IMR-90 (cell line): ENCODE measurements around the gene SLC16A7. TPM values are rescaled to one million over a fixed set of nuclear protein-coding genes. Genes with fewer than 3 reads are reported as not detected.

Experiments
- ATAC-seq: fragments of 200-7000 bp; cut with Tn5 transposase; 2 replicates; pipeline ENCODE4 v1.9.1; 2020; ENCODE audit warnings: low read depth, mild to moderate bottlenecking, moderate library complexity
- BruUV-seq: library from RNA; stranded (reverse); fragments of 400-500 nt; replicated peaks from 2 replicates; lab custom pipeline; 2021; lab: Mats Ljungman, UMichigan
- CTCF ChIA-PET: fragments of 300-600 bp; formaldehyde crosslinking; extraction: SDS; loops from one replicate; lab custom pipeline; 2021; ENCODE audit warnings: antibody characterized with exemption; lab: Yijun Ruan, JAX
- POLR2A ChIA-PET: fragments of 300-600 bp; sonication (Branson Sonifier 250); formaldehyde crosslinking; loops from one replicate; lab custom pipeline; 2022; ENCODE audit warnings: antibody characterized with exemption; ENCODE audit not compliant: unreplicated experiment; lab: Charles Lee
- DNase-seq: peaks from one replicate; pipeline ENCODE4 v3.0.0; 2013
- H2AFZ ChIP-seq: replicated peaks from 2 replicates; pipeline ENCODE3; 2013; ENCODE audit warnings: low read length, mild to moderate bottlenecking; ENCODE audit not compliant: poor library complexity
- H2AK5ac ChIP-seq: 2 replicates; pipeline ENCODE4 v1.6.1; 2013; ENCODE audit warnings: low read depth, low read length, inconsistent platforms
- H2AK9ac ChIP-seq: replicated peaks from 2 replicates; pipeline ENCODE3; 2013; ENCODE audit warnings: mild to moderate bottlenecking, low read depth, low read length, moderate library complexity; ENCODE audit not compliant: poor library complexity
- H2BK120ac ChIP-seq: 2 replicates; pipeline ENCODE4 v1.6.1; 2013; ENCODE audit warnings: low read depth, low read length, inconsistent platforms
- H2BK15ac ChIP-seq: 3 replicates; pipeline ENCODE4 v1.6.1; 2013; ENCODE audit warnings: low read depth, low read length, inconsistent platforms
- H2BK20ac ChIP-seq: 2 replicates; pipeline ENCODE4 v1.6.1; 2013; ENCODE audit warnings: low read depth, mild to moderate bottlenecking, inconsistent platforms, low read length, moderate library complexity
- H2BK5ac ChIP-seq: 2 replicates; pipeline ENCODE4 v1.6.1; 2013; ENCODE audit warnings: mild to moderate bottlenecking, low read depth, low read length, inconsistent platforms; ENCODE audit not compliant: poor library complexity, severe bottlenecking
- H3K14ac ChIP-seq: replicated peaks from 2 replicates; pipeline ENCODE4 v1.6.1; 2013; ENCODE audit warnings: low read depth, low read length, inconsistent platforms
- H3K18ac ChIP-seq: 2 replicates; pipeline ENCODE4 v1.6.1; 2013; ENCODE audit warnings: low read depth, low read length, control low read depth
- H3K23ac ChIP-seq: 2 replicates; pipeline ENCODE4 v1.6.1; 2013; ENCODE audit warnings: low read depth, low read length, inconsistent platforms
- H3K27ac ChIP-seq: 2 replicates; pipeline ENCODE4 v1.5.1; 2013; ENCODE audit warnings: mild to moderate bottlenecking, control low read depth, low read length; ENCODE audit not compliant: insufficient read depth
- H3K27me3 ChIP-seq: 2 replicates; pipeline ENCODE4 v1.6.1; 2013; ENCODE audit warnings: low read length; ENCODE audit not compliant: control insufficient read depth, insufficient read depth
- H3K36me3 ChIP-seq: 2 replicates; pipeline ENCODE4 v1.6.1; 2013; ENCODE audit warnings: low read length, mixed read lengths; ENCODE audit not compliant: control insufficient read depth, insufficient read depth
- H3K4ac ChIP-seq: 2 replicates; pipeline ENCODE4 v1.6.1; 2013; ENCODE audit warnings: low read depth, low read length, inconsistent platforms
- H3K4me1 ChIP-seq: 2 replicates; pipeline ENCODE4 v1.6.1; 2013; ENCODE audit warnings: low read length, mixed read lengths; ENCODE audit not compliant: control insufficient read depth, insufficient read depth
- H3K4me2 ChIP-seq: 2 replicates; pipeline ENCODE4 v1.6.1; 2013; ENCODE audit warnings: low read depth, mild to moderate bottlenecking, control low read depth, low read length, moderate library complexity
- H3K4me3 ChIP-seq: 2 replicates; pipeline ENCODE4 v1.5.1; 2013; ENCODE audit warnings: low read depth, mild to moderate bottlenecking, control low read depth, low read length, moderate library complexity; ENCODE audit not compliant: insufficient read depth
- H3K56ac ChIP-seq: 2 replicates; pipeline ENCODE4 v1.6.1; 2013; ENCODE audit warnings: low read length, inconsistent platforms; ENCODE audit not compliant: insufficient read depth; ENCODE audit errors: extremely low read depth
- H3K79me1 ChIP-seq, 2 experiments: 2 replicates each; pipeline ENCODE4 v1.6.1; 2013; ENCODE audit warnings: low read length in 2 of 2, inconsistent platforms in 1 of 2, low read depth in 1 of 2
- H3K9ac ChIP-seq: 2 replicates; pipeline ENCODE4 v1.6.1; 2013; ENCODE audit warnings: low read depth, low read length, control low read depth
- H3K9me1 ChIP-seq: 2 replicates; pipeline ENCODE4 v1.6.1; 2013; ENCODE audit warnings: low read length, inconsistent platforms; ENCODE audit not compliant: insufficient read depth
- H3K9me3 ChIP-seq: 2 replicates; pipeline ENCODE4 v1.6.1; 2013; ENCODE audit warnings: low read length; ENCODE audit not compliant: control insufficient read depth, insufficient read depth
- H4K20me1 ChIP-seq: 2 replicates; pipeline ENCODE4 v1.6.1; 2013; ENCODE audit warnings: low read length, inconsistent platforms; ENCODE audit not compliant: insufficient read depth
- H4K5ac ChIP-seq: 2 replicates; pipeline ENCODE4 v1.6.1; 2013; ENCODE audit warnings: mild to moderate bottlenecking, low read depth, low read length, control low read depth
- H4K8ac ChIP-seq, 2 experiments: 2 replicates each; pipeline ENCODE4 v1.6.1; 2013; ENCODE audit warnings: low read depth in 2 of 2, low read length in 2 of 2, control low read depth in 1 of 2, inconsistent platforms in 1 of 2
- H4K91ac ChIP-seq: 2 replicates; pipeline ENCODE4 v1.6.1; 2013; ENCODE audit warnings: low read depth, low read length, inconsistent platforms; ENCODE audit not compliant: insufficient read depth
- CEBPB ChIP-seq: IDR thresholded peaks from 2 replicates; pipeline ENCODE4 v1.6.1; 2012; ENCODE audit warnings: low read depth, low read length, improper control_type of control experiment
- CHD1 ChIP-seq: IDR thresholded peaks from 2 replicates; pipeline ENCODE4 v1.6.1; 2012; ENCODE audit warnings: low read depth, low read length, improper control_type of control experiment
- MAFK ChIP-seq: IDR thresholded peaks from 2 replicates; pipeline ENCODE4 v1.6.1; 2012; ENCODE audit warnings: low read depth, low read length, improper control_type of control experiment
- MAZ ChIP-seq: IDR thresholded peaks from 2 replicates; pipeline ENCODE4 v1.6.1; 2012; ENCODE audit warnings: low read depth, mild to moderate bottlenecking, low read length, improper control_type of control experiment, moderate library complexity, borderline replicate concordance
- NFE2L2 ChIP-seq: fragments of 150-350 bp; IDR thresholded peaks from 2 replicates; pipeline ENCODE4 v1.6.1; 2016; ENCODE audit warnings: low read depth, mild to moderate bottlenecking, low read length
- POLR2A ChIP-seq: IDR thresholded peaks from 2 replicates; pipeline ENCODE4 v1.6.1; 2012; ENCODE audit warnings: mild to moderate bottlenecking, low read depth, low read length
- RCOR1 ChIP-seq: IDR thresholded peaks from 2 replicates; pipeline ENCODE4 v1.6.1; 2012; ENCODE audit warnings: mild to moderate bottlenecking, low read length, improper control_type of control experiment; ENCODE audit not compliant: insufficient replicate concordance
- WGBS, 2 experiments: methylation state at CpG; one replicate each; pipeline versions ENCODE4 v1.1.5 to v1.1.7; 2013; ENCODE audit warnings: missing lambda C conversion rate in 2 of 2; ENCODE audit not compliant: insufficient read length in 1 of 2; ENCODE audit errors: extremely low coverage in 2 of 2; 5-methylcytosine and 5-hydroxymethylcytosine counted together
- dilution Hi-C: fragments of 300-500 bp; cut with HindIII; formaldehyde crosslinking; loops from one replicate; pipeline ENCODE4 v1.14.3; 2018; ENCODE audit warnings: low sequenced_read_pairs; ENCODE audit not compliant: unreplicated experiment
- in situ Hi-C: fragments of 300-500 bp; cut with MboI; formaldehyde crosslinking; loops from 3 replicates; pipeline ENCODE4 v1.14.3; 2019; ENCODE audit warnings: low sequenced_read_pairs, inconsistent platforms, mixed read lengths
- intact Hi-C: fragments of 100-400 bp; cut with micrococcal nuclease; formaldehyde crosslinking; loops from 2 replicates; pipeline ENCODE4 v1.10.0; 2022
- polyA plus RNA-seq, 3 experiments: library from polyadenylated mRNA; depleted of rRNA; stranded (reverse); fragments of >200 nt; gene quantifications; 2 replicates each; pipeline ENCODE4 v1.2.3, GENCODE V29; 2012; ENCODE audit warnings: low replicate concordance in 1 of 3
- total RNA-seq: library from RNA; depleted of rRNA; stranded (reverse); fragments of >200 nt; gene quantifications from 2 replicates; pipeline ENCODE4 v1.2.3, GENCODE V29; 2012
- TF ChIP-seq, protein P1 (sequence below): conservative IDR thresholded peaks from 2 replicates; pipeline ENCODE4 v1.5.1; 2012; ENCODE audit warnings: mild to moderate bottlenecking, low read depth, low read length, improper control_type of control experiment

The SLC16A7 gene
- total and polyA plus RNA-seq, 2 of the 4 experiments (the other 2 are of a cell fraction), result 2.6 to 21.5 TPM

DNA sequence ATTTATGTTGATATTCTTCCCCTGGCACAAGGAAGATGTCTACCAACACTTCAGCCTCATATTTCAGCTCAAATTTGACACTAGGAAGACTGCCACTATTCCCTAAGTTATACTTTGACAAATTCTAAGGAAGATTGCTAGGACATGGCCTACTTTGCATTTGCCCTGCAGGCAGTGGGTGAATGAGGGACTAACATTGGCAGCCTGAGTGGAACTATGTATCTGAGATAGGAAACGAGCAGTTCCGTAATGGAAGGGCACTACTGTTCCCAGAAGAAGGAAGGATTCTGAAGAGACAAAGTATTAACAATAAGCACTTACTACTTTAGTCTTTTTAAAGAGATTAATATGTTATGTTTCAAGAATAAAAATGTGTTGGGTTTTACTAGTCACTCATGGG is 115.1 kb downstream of the SLC16A7 start:
- Histone ChIP-seq H2AK9ac (no peak overlapping the region), H3K9me1 (peaks cover 3% of the 10 kb centered on the region; the same call in 1 of the 2 replicates), H2AK5ac (no peak overlapping the region), H3K79me1 (no peaks in the 10 kb centered on the region), H3K23ac (no peak overlapping the region), H3K4me2 (no peak overlapping the region), H2AFZ (no peak overlapping the region), H4K20me1 (no peaks in the 10 kb centered on the region), H3K4me3 (no peak overlapping the region), H3K56ac (no peak overlapping the region), H2BK5ac (no peak overlapping the region), H2BK120ac (no peak overlapping the region), H3K4ac (no peak overlapping the region), H3K27ac (no peak overlapping the region), H2BK15ac (no peak overlapping the region), H3K36me3 (no peaks in the 10 kb centered on the region), H3K4me1 (peaks cover 1% of the 10 kb centered on the region; the same call in 1 of the 2 replicates), H3K18ac (no peak overlapping the region), H4K5ac (no peak overlapping the region), H2BK20ac (no peak overlapping the region), H3K27me3 (no peaks in the 10 kb centered on the region), H3K9me3 (no peaks in the 10 kb centered on the region), H3K9ac (no peak overlapping the region), H4K8ac (no peak overlapping the region), H3K14ac (no peak overlapping the region), H4K91ac (no peak overlapping the region)
- DNase-seq, result no peak
- intact Hi-C loops, result no loop called here
- no CpG with 5 or more reads among the region's 2 CpGs for WGBS, 2 experiments
- TF ChIP-seq MAFK, result no peak
- TF ChIP-seq POLR2A, result no peak
- TF ChIP-seq MAZ, result no peak
- TF ChIP-seq RCOR1, result no peak
- TF ChIP-seq NFE2L2, result no peak
- TF ChIP-seq, protein P1, sequence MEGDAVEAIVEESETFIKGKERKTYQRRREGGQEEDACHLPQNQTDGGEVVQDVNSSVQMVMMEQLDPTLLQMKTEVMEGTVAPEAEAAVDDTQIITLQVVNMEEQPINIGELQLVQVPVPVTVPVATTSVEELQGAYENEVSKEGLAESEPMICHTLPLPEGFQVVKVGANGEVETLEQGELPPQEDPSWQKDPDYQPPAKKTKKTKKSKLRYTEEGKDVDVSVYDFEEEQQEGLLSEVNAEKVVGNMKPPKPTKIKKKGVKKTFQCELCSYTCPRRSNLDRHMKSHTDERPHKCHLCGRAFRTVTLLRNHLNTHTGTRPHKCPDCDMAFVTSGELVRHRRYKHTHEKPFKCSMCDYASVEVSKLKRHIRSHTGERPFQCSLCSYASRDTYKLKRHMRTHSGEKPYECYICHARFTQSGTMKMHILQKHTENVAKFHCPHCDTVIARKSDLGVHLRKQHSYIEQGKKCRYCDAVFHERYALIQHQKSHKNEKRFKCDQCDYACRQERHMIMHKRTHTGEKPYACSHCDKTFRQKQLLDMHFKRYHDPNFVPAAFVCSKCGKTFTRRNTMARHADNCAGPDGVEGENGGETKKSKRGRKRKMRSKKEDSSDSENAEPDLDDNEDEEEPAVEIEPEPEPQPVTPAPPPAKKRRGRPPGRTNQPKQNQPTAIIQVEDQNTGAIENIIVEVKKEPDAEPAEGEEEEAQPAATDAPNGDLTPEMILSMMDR, result no peak
- no peak for TF ChIP-seq CEBPB
- TF ChIP-seq CHD1, result no peak
- no peak for ATAC-seq
- POLR2A ChIA-PET, result no interaction called here
- CTCF ChIA-PET, result no interaction called here
- BruUV-seq, result no TSS peak
- in situ Hi-C loops, result no loop called here
- dilution Hi-C loops, result no loop called here
